CD4-positive, alpha-beta T cell treated with Interleukin-15 for 1 hour (primary cell): ENCODE measurements around the gene PRSS27.

Experiments used
- DNase-seq: peaks from one replicate; pipeline ENCODE4 v3.0.0-alpha.2; 2020

The PRSS27 gene

GRCh38 chr16:2720064-2720457 lies at the start of gene PRSS27:
Gene PRSS27 (minus strand): TSS chr16:2720224. CDS start chr16:2720160, 64 bp downstream.
- no peak for DNase-seq

- no peak for DNase-seq
Measured at GRCh38 chr16:2769675-2770056, 49.6 kb upstream of the PRSS27 start.

- no peak for DNase-seq
Measured at GRCh38 chr16:2769100-2769529, 49.1 kb upstream of the PRSS27 start.

DNA sequence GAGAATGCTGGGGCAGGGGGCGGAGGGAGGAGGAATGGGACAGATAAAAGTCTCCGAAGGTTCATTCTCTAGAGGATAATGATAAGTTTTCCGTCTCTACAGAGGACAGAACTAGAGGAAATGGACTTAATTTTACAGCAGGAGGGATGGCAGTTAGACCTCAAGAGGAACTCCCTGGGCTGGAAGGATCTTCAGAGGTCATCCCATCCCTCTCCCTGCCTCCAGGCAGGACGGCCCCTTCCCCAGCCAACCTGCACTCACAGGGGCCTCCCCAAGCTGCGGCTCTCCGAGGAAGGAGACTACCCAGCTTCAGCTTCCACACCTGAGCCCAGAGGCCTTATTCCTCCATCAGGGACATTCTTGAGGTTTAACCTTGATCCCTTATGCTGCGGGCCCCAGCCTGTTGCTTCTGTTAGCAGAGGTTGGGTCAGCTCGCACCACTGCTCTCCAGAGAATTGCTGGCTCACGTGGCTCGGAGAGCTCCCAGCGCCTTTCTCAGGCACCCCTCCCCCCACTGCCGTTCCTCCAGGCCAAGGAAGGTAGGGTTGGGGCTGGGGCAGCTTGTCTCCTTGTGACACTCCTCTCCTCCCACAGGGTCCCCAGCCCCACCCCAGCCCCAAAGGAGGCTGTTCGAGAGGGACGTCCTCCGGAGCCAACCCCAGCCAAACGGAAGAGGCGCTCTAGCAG lies 48.5 kb upstream of the PRSS27 start:
- DNase-seq = no peak

DNA sequence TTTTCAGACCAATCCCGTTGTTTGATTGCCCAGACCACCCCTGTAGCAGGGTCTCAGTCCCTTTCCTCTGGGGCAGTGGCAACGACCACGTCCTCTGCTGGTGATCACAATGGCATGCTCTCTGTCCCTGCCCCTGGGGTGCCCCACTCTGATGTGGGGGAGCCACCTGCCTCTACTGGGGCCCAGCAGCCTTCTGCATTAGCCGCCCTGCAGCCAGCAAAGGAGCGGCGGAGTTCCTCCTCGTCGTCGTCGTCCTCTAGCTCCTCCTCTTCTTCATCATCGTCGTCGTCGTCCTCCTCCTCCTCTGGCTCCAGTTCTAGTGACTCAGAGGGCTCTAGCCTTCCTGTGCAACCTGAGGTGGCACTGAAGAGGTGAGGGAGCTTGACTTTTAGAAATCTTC lies 47.9 kb upstream of the PRSS27 start:
- no peak for DNase-seq

DNA sequence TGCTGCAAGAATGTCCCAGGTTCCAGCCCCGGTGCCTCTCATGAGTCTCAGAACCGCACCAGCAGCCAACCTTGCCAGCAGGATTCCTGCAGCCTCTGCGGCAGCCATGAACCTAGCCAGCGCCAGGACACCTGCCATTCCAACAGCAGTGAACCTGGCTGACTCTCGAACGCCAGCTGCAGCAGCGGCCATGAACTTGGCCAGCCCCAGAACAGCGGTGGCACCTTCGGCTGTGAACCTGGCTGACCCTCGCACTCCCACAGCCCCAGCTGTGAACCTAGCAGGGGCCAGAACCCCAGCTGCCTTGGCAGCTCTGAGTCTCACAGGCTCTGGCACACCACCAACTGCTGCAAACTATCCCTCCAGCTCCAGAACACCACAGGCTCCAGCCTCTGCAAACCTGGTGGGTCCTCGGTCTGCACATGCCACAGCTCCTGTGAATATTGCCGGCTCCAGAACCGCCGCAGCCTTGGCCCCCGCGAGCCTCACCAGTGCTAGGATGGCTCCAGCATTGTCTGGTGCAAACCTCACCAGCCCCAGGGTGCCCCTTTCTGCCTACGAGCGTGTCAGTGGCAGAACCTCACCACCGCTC lies 47.2 kb upstream of the PRSS27 start:
- no peak for DNase-seq

GRCh38 chr16:2766430-2767139 lies 46.6 kb upstream of the PRSS27 start:
- DNase-seq = no peak

DNA sequence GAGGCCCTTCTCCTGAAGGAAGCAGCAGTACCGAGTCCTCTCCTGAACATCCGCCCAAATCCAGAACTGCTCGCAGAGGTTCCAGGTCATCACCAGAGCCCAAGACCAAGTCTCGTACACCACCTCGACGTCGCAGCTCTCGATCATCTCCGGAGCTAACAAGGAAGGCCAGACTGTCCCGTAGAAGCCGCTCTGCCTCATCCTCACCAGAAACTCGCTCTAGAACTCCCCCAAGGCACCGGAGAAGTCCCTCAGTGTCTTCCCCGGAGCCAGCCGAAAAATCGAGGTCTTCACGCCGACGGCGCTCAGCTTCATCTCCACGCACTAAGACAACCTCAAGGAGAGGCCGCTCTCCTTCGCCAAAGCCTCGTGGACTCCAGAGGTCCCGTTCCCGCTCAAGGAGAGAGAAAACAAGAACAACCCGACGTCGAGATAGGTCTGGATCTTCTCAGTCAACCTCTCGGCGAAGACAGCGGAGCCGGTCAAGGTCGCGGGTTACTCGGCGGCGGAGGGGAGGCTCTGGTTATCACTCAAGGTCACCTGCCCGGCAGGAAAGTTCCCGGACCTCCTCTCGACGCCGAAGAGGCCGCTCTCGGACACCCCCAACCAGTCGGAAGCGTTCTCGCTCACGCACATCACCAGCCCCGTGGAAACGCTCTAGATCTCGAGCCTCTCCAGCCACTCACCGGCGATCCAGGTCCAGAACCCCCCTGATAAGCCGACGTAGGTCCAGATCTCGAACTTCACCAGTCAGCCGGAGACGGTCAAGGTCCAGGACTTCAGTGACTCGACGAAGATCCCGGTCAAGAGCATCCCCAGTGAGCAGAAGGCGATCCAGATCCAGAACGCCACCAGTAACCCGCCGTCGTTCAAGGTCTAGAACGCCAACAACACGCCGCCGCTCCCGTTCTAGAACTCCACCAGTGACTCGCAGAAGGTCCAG lies 45.7 kb upstream of the PRSS27 start:
- no peak for DNase-seq

DNA sequence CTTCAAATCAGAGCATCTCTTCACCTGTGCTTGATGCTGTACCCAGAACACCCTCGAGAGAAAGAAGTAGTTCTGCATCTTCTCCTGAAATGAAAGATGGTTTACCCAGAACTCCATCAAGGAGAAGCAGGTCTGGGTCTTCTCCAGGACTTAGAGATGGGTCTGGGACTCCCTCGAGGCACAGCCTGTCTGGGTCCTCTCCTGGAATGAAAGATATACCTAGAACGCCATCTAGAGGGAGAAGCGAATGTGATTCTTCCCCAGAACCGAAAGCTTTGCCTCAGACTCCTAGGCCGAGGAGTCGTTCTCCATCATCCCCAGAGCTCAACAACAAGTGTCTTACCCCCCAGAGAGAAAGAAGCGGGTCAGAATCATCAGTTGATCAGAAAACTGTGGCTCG lies 44.7 kb upstream of the PRSS27 start:
- no peak for DNase-seq

DNA sequence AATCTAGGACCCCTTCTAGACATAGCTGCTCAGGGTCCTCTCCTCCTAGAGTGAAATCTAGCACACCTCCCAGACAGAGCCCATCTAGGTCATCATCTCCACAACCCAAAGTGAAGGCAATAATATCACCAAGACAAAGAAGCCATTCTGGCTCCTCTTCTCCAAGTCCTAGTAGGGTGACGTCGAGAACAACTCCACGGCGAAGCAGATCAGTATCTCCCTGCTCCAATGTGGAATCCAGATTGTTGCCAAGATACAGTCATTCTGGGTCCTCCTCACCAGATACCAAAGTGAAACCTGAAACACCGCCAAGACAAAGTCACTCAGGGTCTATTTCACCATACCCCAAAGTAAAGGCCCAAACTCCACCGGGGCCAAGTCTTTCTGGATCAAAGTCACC lies 43.1 kb upstream of the PRSS27 start:
- DNase-seq = no peak

- no peak for DNase-seq
Measured at GRCh38 chr16:2762711-2763110, 42.7 kb upstream of the PRSS27 start.

DNA sequence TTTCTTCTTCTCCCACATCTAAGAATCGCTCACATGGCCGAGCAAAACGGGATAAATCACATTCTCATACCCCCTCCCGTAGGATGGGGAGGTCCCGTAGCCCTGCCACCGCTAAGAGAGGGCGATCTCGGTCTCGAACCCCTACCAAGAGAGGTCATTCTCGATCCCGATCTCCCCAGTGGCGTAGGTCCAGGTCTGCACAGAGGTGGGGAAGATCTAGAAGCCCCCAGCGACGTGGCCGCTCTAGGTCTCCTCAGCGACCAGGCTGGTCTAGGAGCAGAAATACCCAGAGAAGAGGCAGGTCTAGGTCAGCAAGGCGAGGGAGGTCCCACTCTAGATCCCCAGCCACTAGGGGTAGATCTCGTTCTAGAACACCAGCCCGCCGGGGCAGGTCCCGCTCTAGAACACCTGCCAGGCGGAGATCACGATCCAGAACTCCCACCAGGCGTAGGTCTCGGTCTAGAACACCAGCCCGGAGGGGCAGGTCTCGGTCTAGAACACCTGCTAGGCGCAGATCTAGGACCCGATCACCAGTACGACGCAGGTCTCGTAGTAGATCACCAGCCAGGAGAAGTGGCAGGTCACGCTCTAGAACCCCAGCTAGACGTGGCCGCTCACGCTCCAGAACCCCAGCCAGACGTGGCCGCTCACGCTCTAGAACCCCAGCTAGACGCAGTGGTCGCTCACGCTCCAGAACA lies 42.0 kb upstream of the PRSS27 start:
- DNase-seq = no peak

DNA sequence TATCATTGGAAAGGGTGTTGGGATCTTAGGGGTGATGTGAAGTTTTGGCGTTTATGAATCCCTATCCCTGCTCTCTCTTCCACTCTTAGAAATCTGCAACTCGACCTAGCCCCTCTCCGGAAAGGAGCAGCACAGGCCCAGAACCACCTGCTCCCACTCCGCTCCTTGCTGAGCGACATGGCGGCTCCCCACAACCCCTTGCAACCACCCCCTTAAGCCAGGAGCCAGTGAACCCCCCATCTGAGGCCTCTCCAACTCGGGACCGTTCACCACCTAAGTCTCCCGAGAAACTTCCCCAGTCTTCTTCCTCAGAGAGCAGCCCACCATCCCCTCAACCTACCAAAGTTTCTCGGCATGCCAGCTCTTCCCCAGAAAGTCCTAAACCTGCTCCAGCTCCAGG lies 41.4 kb upstream of the PRSS27 start:
- no peak for DNase-seq

- DNase-seq = no peak
Measured at GRCh38 chr16:2757344-2757743, 37.3 kb upstream of the PRSS27 start.

DNA sequence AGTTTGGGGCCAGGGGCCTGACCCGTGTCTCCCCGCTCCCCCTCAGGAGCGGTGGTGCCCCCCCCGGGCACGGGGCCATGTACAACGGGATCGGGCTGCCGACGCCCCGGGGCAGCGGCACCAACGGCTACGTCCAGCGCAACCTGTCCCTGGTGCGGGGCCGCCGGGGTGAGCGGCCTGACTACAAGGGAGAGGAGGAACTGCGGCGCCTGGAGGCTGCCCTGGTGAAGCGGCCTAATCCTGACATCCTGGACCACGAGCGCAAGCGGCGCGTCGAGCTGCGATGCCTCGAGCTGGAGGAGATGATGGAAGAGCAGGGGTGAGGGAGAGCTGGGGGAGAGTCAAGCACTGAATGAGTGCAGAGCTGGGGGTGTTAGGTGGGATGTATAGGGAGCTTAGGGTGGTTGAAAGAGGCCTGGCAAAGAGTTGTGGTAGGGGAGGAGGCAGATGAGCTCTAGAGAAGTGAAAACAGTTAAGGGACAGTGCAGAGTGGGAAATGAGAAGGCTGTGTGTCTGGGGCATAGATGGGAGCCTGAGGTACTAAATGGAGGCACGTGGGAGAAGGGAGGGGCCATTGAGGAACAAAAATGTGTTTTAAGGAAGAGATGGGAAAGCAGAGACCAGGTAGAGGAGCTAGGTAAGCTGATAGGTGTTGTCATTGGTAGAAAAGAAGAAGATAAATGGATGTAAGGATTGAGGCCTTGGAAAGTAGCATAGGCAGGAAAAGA lies 36.4 kb upstream of the PRSS27 start:
- no peak for DNase-seq

GRCh38 chr16:2755158-2755557 lies 35.1 kb upstream of the PRSS27 start:
- no peak for DNase-seq

- DNase-seq = no peak
Measured at GRCh38 chr16:2753733-2754020, 33.7 kb upstream of the PRSS27 start.

DNA sequence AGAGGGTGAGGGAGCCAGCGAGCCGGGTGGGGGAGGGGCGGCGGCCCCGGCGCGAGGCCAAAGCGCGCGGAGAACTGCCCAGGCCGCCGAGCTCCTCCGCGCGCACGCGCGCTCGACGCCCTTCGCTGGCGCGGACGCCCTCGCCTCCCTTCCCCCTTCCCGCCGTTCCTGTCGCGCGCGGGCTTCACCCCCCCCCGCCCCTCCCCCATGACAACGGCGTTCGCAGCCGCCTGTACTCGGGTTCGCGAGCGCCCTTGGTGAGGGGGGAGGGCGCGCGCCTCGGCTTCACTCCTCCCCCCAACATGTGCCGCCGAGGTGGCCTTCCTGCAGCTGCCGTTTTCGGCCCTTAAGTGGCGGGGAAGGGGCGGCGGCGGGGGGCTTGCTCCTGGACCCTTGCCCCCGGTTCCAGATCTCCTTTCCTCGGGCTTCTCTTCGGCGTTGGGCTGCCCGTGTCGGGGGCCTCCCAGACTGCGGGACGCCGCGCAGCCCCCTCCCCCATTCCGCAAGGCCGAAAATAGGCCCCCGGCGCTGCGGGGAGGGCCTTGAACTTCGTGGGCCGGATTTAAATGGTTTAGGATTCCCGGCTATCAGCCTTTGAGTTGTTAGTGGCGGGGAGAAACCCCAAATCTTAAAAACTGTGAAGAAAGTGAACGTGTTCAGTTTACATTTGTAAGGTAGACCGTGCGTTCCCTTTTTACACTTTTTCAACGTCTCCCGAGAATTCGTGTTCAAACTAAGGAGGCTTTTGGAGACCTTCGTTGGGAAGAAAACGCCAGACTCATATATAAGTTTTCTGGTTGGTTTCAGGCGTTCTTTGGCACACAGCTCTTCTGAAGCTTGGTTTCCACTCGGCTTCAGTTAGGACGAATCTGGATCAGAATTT lies 33.1 kb upstream of the PRSS27 start:
- peak; percentile 76 for DNase-seq

GRCh38 chr16:2752035-2752849 lies 32.2 kb upstream of the PRSS27 start, which contains the start of gene SRRM2:
Gene SRRM2 (plus strand): TSS chr16:2752638. CDS start chr16:2756365, 3,727 bp downstream.
- peak; percentile 95 for DNase-seq

DNA sequence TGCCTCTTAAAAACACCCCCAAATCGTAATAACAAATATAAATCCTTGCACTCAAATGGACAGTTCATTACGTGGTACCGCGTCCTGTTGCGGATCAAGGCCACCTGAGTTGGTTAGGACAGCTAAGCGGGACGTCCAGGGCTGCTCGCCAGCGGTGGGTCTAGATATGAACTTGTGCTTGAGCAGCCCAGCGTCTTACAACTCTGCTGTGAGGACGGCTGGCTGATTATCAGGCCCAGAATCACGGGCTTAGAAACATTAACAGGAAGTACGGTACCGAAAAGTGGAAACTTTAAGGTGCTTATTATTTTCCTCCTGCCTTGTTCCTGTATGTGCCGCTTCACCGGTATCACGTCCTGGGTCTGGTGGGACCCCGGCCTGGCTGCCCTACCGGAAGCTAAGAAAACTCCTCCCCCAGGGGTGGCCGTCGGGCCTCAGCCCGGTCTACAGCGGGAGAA lies 31.6 kb upstream of the PRSS27 start:
- DNase-seq = no peak
